Astrocyte (in vitro differentiated cells and primary cell): Measurements from ENCODE around the gene RAI2. TPM values are rescaled to one million over a fixed set of nuclear protein-coding genes. Genes with fewer than 3 reads are reported as not detected.

Experiments used
- DNase-seq: peaks from one replicate; pipeline ENCODE4 v3.0.0-alpha.2; 2010; ENCODE audit warnings: low read depth
- FAIRE-seq: peaks from 2 replicates; lab custom pipeline; 2011; peaks lifted over from hg19 to GRCh38; lab: Jason Lieb, UNC
- H2AFZ ChIP-seq: 2 replicates; pipeline ENCODE4 v1.6.0; 2012; ENCODE audit warnings: low read depth, low read length, inconsistent platforms
- H3K27ac ChIP-seq: 2 replicates; pipeline ENCODE4 v1.5.1; 2011; ENCODE audit warnings: low read depth, low read length, inconsistent platforms
- H3K27me3 ChIP-seq: 2 replicates; pipeline ENCODE4 v1.6.0; 2011; ENCODE audit warnings: low read length, inconsistent platforms; ENCODE audit not compliant: insufficient read depth
- H3K36me3 ChIP-seq: 2 replicates; pipeline ENCODE4 v1.5.1; 2011; ENCODE audit warnings: low read length, inconsistent platforms; ENCODE audit not compliant: insufficient read depth
- H3K4me1 ChIP-seq: 2 replicates; pipeline ENCODE4 v1.5.1; 2011; ENCODE audit warnings: low read length, inconsistent platforms; ENCODE audit not compliant: insufficient read depth
- H3K4me2 ChIP-seq: 2 replicates; pipeline ENCODE4 v1.6.0; 2012; ENCODE audit warnings: low read length, inconsistent platforms
- H3K4me3 ChIP-seq: 2 replicates; pipeline ENCODE4 v1.5.1; 2011; ENCODE audit warnings: low read depth, mild to moderate bottlenecking, low read length, inconsistent platforms; ENCODE audit not compliant: insufficient read depth
- H3K79me2 ChIP-seq: 2 replicates; pipeline ENCODE4 v1.6.0; 2012; ENCODE audit warnings: mild to moderate bottlenecking, low read length, inconsistent platforms; ENCODE audit not compliant: insufficient read depth
- H3K9ac ChIP-seq: 2 replicates; pipeline ENCODE4 v1.6.0; 2012; ENCODE audit warnings: mild to moderate bottlenecking, low read length, inconsistent platforms
- H3K9me3 ChIP-seq: 2 replicates; pipeline ENCODE4 v1.5.1; 2012; ENCODE audit warnings: low read depth, mild to moderate bottlenecking, low read length, inconsistent platforms; ENCODE audit not compliant: insufficient read depth
- H4K20me1 ChIP-seq: 2 replicates; pipeline ENCODE4 v1.6.0; 2012; ENCODE audit warnings: low read length, inconsistent platforms; ENCODE audit not compliant: insufficient read depth
- H3K27ac Mint-ChIP-seq: one replicate; pipeline ENCODE4 v1.8.0; 2021; ENCODE audit warnings: mild to moderate bottlenecking, mixed read lengths; ENCODE audit not compliant: unreplicated experiment
- H3K27me3 Mint-ChIP-seq: one replicate; pipeline ENCODE4 v1.8.0; 2021; ENCODE audit warnings: low read depth, mixed read lengths; ENCODE audit not compliant: unreplicated experiment
- H3K36me3 Mint-ChIP-seq: one replicate; pipeline ENCODE4 v1.8.0; 2021; ENCODE audit warnings: low read depth, mixed read lengths; ENCODE audit not compliant: unreplicated experiment
- H3K4me1 Mint-ChIP-seq: one replicate; pipeline ENCODE4 v1.8.0; 2021; ENCODE audit warnings: low read depth, mixed read lengths; ENCODE audit not compliant: unreplicated experiment
- H3K4me3 Mint-ChIP-seq: one replicate; pipeline ENCODE4 v1.8.0; 2021; ENCODE audit warnings: mild to moderate bottlenecking, moderate library complexity, mixed read lengths; ENCODE audit not compliant: unreplicated experiment
- H3K9me3 Mint-ChIP-seq: one replicate; pipeline ENCODE4 v1.8.0; 2021; ENCODE audit warnings: mild to moderate bottlenecking, mixed read lengths; ENCODE audit not compliant: unreplicated experiment
- EZH2 ChIP-seq: IDR thresholded peaks from 2 replicates; pipeline ENCODE4 v1.6.1; 2012; ENCODE audit warnings: mild to moderate bottlenecking, low read length, inconsistent platforms; ENCODE audit not compliant: insufficient read depth
- total RNA-seq: library from RNA; stranded (reverse); gene quantifications from 2 replicates; pipeline ENCODE4 v1.2.1, GENCODE V29; 2021
- TF ChIP-seq, protein P1 (sequence below): IDR thresholded peaks from 2 replicates; pipeline ENCODE4 v1.5.1; 2011; ENCODE audit warnings: low read depth, mild to moderate bottlenecking, inconsistent platforms, low read length, moderate library complexity; ENCODE audit not compliant: insufficient read depth

RAI2 gene
- total RNA-seq, 1 donor from 2014 or later, result 0.66 TPM

DNA sequence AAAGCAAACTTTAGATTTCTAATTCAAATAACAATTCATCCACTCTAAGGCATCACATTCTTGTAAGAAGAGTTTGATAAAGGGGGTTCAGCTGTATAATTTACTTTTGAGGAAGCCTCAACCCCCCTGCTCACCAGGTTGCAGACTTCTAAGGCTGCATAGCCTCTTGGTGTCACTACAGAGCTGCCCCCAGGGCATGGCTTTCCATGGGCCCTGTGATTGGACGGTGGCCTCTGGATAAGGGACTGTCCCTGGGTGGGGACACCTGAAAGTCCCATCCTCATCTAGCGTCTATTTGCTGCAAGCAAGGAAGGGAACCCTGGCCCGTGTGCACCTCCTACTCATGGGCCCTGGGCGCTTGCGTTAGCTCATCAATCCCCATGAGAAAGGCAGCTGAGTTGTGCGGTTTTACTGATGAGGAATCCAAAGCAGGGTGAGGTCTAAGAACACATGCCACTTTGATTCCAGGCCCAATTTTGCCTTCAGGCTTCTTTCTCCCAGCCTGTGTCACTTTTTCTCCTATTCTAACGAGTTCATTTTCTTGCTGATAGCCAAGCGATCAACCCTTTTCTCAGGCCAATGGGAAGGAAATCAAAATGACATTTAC is 72.0 kb downstream of the RAI2 start:
- peaks cover 2% of the 10 kb centered on the region for H3K27me3 Mint-ChIP-seq
- Histone ChIP-seq H3K4me2 (no peak overlapping the region), H3K4me1 (no peaks in the 10 kb centered on the region), H3K27ac (no peak overlapping the region), H3K27me3 (no peaks in the 10 kb centered on the region), H3K9me3 (no peaks in the 10 kb centered on the region), H3K36me3 (no peaks in the 10 kb centered on the region), H4K20me1 (no peaks in the 10 kb centered on the region), H3K9ac (no peak overlapping the region), H2AFZ (no peak overlapping the region), H3K4me3 (no peak overlapping the region), H3K79me2 (no peaks in the 10 kb centered on the region)
- FAIRE-seq, result peak; percentile 9
- DNase-seq, result no peak
- H3K9me3 Mint-ChIP-seq, result peaks cover 1% of the 10 kb centered on the region
- H3K36me3 Mint-ChIP-seq, result no peaks in the 10 kb centered on the region
- H3K4me1 Mint-ChIP-seq, result no peaks in the 10 kb centered on the region
- H3K27ac Mint-ChIP-seq, result no peak overlapping the region
- H3K4me3 Mint-ChIP-seq, result no peak overlapping the region
- TF ChIP-seq EZH2, result no peak
- TF ChIP-seq, protein P1, sequence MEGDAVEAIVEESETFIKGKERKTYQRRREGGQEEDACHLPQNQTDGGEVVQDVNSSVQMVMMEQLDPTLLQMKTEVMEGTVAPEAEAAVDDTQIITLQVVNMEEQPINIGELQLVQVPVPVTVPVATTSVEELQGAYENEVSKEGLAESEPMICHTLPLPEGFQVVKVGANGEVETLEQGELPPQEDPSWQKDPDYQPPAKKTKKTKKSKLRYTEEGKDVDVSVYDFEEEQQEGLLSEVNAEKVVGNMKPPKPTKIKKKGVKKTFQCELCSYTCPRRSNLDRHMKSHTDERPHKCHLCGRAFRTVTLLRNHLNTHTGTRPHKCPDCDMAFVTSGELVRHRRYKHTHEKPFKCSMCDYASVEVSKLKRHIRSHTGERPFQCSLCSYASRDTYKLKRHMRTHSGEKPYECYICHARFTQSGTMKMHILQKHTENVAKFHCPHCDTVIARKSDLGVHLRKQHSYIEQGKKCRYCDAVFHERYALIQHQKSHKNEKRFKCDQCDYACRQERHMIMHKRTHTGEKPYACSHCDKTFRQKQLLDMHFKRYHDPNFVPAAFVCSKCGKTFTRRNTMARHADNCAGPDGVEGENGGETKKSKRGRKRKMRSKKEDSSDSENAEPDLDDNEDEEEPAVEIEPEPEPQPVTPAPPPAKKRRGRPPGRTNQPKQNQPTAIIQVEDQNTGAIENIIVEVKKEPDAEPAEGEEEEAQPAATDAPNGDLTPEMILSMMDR, result no peak

DNA sequence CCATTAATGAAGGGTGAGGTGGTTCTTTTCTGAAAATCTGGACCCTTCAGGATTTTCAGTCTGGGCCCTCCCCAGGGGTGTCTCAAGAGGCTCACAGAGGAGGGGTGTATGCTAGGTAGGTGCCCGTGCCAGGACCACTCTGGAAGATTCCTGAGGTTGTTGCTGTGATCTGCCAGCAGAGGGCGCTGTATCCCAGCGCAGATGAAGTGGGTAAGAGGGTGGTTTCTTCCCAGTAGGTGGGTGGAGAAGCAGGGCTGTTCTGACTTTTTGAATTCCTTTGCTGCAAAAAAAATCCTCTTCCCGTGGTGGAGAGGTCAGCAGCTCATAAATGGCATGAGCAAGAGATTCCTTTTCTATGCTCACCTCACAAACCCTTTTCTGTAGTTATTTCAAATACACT is 72.7 kb downstream of the RAI2 start:
- Mint-ChIP-seq H3K27me3 (peaks cover 2% of the 10 kb centered on the region), H3K4me3 (no peak overlapping the region)

DNA sequence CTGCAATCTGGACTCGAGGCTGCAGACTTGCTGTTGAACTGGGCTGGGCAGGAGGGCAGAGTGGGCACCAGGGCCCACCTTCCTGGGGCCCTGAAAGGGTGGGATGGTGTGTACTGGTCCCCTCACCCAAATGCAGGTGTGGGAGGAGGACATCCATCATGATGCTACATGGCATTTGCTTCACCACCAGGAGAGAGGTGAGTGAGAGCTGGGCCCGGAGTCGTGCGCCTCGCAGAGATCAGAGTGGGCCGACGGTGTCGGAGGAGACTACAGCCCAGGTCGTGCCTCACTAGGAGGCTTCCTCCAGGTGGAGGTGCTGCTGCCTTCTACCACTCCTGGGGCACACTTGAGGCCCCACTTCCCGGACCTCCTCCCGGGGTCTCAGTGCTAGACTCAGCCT is 73.5 kb downstream of the RAI2 start:
- no peak overlapping the region for H3K27ac Mint-ChIP-seq

More for the DNA sequence above, 72.7 kb downstream of the RAI2 start:
- Histone ChIP-seq H3K79me2 (no peaks in the 10 kb centered on the region), H3K4me1 (no peaks in the 10 kb centered on the region), H3K4me2 (no peak overlapping the region), H3K27me3 (no peaks in the 10 kb centered on the region), H3K9me3 (no peaks in the 10 kb centered on the region), H4K20me1 (no peaks in the 10 kb centered on the region), H3K4me3 (no peak overlapping the region), H3K27ac (no peak overlapping the region), H3K36me3 (no peaks in the 10 kb centered on the region), H2AFZ (no peak overlapping the region), H3K9ac (no peak overlapping the region)
- TF ChIP-seq EZH2, result no peak
- TF ChIP-seq, protein P1, result peak; percentile 44
- DNase-seq, result peak; percentile 2
- Mint-ChIP-seq H3K9me3 (peaks cover 1% of the 10 kb centered on the region), H3K27ac (no peak overlapping the region), H3K4me1 (no peaks in the 10 kb centered on the region), H3K36me3 (no peaks in the 10 kb centered on the region)
- peak; percentile 50 for FAIRE-seq

More for the DNA sequence above, 73.5 kb downstream of the RAI2 start:
- no peak for DNase-seq
- H3K36me3 Mint-ChIP-seq, result no peaks in the 10 kb centered on the region
- no peaks in the 10 kb centered on the region for H3K4me1 Mint-ChIP-seq
- Histone ChIP-seq H4K20me1 (no peaks in the 10 kb centered on the region), H3K79me2 (no peaks in the 10 kb centered on the region), H3K4me2 (no peak overlapping the region), H3K4me1 (no peaks in the 10 kb centered on the region), H3K9me3 (no peaks in the 10 kb centered on the region), H3K9ac (no peak overlapping the region), H3K27ac (no peak overlapping the region), H3K36me3 (no peaks in the 10 kb centered on the region), H3K4me3 (no peak overlapping the region), H3K27me3 (no peaks in the 10 kb centered on the region), H2AFZ (no peak overlapping the region)
- no peak for FAIRE-seq
- peaks cover 1% of the 10 kb centered on the region for H3K9me3 Mint-ChIP-seq
- no peak for TF ChIP-seq EZH2
- TF ChIP-seq, protein P1, result no peak
- H3K4me3 Mint-ChIP-seq, result no peak overlapping the region
- peaks cover 2% of the 10 kb centered on the region for H3K27me3 Mint-ChIP-seq
